Stimulated activated CD8-positive, alpha-beta memory T cell treated with anti-CD3 and anti-CD28 coated beads, Interleukin-12 subunit alpha, Interleukin-12 subunit beta, amount 100 ng/mL, for 1 hour (primary cell): ENCODE measurements around the gene DCAF8L2.
"Not testable (repeated sequence)": the region's sequence is repeated elsewhere in the genome, so short reads cannot be mapped to it uniquely, and the experiment has no call there.

ENCODE experiments used
- DNase-seq: peaks from one replicate; pipeline ENCODE4 v3.0.0-alpha.2; 2020; ENCODE audit warnings: low read depth

The DCAF8L2 gene

DNA sequence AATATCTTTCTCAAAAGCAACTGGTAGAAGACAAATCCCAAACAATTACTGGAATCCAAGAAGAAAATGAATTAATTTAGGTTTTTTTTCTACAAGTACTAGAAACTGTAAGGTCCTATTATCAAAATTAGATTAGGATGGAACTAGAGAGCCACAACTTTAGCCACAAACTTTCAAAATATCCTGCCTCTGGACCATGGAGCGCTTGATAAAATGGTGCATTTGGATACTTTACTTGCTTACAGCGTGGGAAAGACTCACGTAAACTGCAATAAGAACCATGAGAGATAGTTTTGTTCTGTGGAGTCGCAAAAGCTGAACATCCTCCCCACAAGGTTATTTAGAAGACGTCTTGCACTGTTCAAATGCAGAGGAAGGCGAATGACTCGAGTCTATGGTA lies at the start of gene DCAF8L2:
Gene DCAF8L2 (plus strand): TSS at position 301 of the 400 bp plus-strand sequence. CDS start 156,552 bp downstream, outside the sequence.
- DNase-seq: no peak

DNA sequence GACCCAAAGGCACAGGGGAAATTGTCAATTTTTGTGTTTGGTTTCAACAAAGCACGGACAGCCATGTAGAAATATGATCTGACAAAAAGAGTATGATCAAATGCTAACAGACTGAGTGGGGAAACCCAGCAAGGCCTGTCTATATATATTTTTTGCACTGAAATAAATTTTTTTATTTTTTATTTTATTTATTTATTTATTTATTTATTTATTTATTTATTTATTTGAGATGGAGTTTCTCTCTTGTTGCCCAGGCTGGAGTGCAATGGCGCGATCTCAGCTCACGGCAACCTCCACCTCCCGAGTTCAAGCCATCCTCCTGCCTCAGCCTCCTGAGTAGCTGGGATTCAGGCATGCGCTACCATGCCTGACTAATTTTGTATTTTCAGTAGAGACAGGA lies 49.0 kb upstream of the DCAF8L2 start:
- DNase-seq: not testable (repeated sequence)

DNA sequence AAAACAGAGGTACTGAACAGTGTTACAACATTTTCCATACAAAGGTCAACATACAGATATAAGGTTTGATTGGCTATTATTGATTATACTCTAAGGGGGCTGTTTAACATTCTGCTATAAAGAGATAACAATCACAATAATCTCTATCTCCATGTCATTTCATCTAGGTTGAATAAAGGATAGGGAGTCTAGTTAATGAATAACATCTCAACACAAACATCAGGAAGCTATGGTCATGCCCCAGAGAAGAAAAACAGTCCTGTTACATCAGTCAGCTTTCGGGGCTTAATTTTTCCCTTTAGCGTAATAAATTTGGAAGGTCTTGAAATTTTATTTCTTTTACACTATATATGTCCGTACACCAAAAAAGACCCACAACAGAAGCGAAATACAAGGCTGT lies 41.5 kb upstream of the DCAF8L2 start:
- DNase-seq: no peak

DNA sequence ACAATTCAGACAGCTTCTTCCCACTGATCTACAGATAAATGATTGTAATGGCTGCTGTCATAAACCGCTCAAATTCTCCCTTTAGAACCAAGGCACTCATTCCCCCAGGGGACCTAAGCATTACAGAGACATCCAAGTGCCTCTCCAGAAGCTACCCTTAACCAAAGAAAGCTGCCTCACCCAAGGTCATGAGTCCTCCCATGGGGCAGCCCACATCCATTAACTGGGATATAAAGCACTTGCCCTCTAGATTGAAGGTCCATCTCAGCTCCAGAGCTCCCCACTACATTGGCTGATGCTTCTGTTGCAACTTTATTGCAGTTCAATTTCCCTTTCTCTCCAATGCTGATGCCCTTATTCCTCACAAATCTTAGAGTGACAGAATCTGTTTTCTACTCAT lies 40.5 kb upstream of the DCAF8L2 start:
- no peak for DNase-seq

DNA sequence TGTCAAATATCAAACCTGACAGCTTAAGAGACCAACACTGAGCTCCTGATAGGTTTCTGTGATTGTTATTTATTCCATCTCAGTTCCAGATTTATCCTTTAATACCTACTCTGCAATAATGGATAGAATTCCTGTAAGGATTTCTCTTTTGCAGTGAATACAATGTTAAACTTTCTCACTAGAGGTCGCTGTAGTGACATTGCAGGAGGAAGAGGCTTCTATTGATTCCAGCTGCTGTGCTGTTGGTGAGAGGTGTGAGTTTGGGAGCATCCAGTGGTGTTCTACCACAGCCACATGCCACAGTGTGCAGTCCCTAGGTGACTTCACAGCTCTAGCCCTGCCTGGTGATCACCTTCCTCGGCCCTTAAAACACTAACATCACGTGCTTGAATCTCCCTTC lies 34.6 kb upstream of the DCAF8L2 start:
- DNase-seq: no peak

DNA sequence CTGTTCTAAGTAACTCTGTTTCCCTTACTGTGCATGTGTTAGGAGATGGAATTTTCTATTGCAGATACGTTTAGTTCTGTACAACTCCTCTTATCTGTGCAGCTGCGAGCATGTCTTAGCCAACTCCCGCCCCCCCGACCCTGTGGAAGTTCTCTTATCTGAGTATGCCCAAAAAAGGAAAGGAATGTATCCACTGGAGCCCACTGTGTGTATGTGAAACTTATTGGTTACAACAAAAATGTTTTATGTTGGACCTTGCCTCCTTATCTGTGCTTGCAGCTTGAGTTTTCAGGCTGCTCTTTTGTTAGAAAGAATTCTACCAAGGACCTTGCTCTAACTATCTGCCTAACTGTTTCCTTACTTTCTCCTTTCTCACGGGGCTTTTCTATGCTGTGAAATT lies 24.2 kb upstream of the DCAF8L2 start:
- DNase-seq: no peak

DNA sequence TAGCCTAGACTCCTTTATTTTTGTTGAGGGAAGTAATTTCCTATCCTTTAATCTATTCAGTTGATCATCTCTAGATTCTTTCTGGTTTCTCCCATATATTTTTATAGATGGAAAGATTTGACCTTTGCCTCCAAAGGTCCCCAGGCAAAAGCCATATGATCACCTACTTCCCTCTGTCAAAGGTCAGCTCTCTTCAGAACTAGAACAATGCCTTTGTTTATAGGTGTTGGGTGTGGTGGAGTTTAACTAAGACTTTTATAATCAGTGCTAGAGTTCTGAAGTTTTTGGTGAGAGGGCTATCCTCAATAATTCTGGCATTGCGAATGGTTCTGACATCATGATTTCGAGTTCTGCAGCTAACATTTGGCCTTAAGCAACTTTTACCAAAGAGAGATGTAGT lies 19.0 kb upstream of the DCAF8L2 start:
- DNase-seq: no peak

DNA sequence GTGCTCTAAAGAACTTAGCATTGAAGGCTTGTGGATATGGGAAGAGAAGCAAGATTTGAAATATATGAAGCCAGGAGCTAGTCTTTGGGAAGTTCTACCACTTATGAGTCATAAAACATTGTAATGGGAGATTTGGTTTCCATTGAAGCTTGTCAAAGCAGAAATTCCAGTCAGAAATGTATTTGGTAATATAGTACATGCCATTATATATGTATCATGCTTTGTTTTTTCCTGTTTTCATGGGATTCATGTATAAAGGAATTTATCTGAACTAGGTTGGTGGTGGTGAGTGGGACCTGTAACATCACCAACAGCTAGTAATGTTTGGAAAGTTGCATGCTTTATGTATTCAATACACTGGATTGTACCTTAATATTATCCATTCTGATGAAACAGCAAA lies 14.6 kb upstream of the DCAF8L2 start:
- no peak for DNase-seq

DNA sequence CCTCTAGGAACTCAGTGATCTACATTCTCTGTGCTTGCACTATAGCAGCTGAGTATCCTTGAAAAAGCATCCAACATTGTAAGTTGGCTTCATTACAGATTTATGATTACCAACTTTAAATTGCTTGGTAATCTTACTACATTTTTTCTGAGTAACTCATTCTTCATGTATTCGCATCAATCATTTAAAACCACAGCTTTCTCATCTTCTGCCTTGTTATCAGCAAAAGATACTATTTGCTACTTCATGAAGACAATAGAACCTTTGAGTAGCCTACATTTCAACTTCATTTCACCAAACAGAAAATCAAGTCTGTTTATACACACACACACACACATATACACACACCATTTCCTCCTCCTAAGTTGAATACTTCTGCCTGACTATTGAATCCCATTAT lies 6.2 kb upstream of the DCAF8L2 start:
- no peak for DNase-seq

DNA sequence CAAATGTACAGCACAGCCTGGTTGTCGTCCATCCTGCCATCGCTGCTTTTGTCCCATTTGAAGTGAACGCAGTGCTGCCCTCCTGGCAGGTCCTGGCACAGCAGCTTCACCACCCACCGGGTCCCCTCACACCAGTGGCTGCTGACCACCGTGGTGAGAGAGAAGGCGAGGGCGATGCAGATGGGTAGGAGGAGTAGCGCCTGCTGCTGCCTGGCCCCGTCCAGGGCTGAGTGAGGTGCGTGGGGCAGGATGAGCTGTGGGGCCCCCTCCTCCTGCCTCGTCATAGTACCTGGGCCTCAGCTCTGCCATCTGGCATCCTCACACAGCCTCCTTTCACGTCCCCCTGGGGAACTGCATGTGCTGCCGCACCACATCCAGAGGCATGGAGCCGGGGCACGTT lies 1.8 kb downstream of the DCAF8L2 start:
- no peak for DNase-seq

DNA sequence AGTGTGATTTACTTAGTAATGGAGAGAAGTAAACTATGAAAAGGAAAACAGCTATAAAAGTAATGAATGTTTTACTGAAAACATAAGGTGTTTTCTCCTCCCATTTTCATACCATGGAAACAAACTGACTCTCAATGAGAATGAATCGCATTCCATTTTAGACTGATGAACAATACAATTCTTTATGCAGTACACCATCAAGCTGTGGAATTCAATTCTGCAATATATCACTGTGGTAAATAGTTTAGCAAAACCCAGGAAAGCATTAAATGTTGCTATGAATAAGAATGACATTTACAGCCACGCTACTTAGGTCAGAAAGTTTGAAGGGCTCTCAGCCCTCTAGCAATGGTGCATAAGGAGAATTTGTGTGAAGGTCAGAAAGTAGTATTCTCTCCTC lies 7.4 kb downstream of the DCAF8L2 start:
- no peak for DNase-seq

DNA sequence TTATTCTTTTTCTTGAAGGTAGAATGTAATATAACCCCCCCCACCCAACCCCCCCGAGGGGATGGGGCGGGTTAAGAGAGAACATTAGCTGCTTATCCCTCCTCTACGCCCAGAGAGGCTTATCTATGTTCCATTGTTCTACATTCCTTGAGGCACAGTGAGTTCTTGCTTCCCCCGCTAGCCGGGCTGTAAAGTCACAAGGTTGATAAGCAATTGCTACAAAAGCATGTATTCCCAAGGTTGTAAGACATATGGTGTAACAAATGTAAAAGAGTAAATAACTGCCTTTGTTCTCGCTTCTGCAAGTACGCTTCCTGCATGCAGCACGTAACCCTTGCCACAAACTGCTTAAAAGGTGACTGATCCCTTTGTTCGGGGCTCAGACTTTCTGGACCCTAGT lies 8.2 kb downstream of the DCAF8L2 start:
- DNase-seq: no peak

DNA sequence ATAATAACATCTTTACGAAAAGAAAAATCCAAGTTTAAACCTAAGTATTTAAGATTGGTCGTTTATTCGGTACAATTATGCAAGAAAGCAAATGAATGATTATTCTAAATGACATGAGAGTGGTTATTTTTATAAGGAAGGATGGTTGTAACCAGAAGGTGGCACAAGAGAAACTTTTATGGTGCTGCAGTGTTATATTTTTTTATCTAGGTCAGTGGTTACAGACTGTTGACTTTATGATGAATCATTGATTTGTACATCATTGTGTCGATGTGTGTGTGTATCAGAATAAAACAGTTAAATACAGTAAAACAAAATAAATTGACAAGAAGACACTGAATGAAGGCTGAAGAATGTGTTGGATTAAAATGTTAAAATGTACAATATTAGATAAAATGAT lies 9.8 kb downstream of the DCAF8L2 start:
- no peak for DNase-seq

DNA sequence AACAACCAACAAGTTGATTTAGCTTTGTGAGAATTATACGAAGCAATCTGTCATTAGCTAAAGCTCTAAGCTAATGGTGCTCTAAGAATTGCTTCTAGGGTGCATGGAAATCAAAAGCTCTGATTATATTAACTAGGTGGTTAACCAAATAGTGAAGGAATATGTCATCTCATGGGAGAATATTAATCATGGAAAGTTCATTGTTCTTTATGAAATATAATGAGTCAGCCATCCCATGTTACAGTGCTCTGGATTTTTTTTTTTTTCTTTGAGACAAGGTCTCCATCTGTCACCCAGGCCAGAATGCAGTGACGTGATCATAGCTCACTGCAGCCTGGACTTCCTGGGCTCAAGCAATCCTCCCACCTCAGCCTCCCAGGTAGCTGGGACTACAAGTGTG lies 10.5 kb downstream of the DCAF8L2 start:
- no peak for DNase-seq

DNA sequence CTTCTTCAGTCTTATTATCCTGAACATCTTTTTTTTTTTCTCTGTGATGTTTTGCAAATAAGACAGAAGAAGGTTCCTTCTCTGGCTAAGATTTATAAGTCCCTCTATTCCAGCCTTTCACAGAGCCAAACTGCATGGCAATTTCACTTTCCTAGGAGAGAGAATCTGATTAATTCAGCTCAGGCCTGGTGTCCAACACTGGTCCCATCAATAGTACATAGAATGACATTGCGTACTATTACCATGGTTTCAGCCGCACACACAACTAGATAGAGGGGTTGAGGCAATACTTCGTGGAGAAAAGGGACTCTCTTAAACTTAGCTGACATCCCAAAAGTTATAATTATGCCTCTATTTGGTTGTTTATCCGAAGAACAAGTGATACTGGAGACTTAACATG lies 18.5 kb downstream of the DCAF8L2 start:
- no peak for DNase-seq

DNA sequence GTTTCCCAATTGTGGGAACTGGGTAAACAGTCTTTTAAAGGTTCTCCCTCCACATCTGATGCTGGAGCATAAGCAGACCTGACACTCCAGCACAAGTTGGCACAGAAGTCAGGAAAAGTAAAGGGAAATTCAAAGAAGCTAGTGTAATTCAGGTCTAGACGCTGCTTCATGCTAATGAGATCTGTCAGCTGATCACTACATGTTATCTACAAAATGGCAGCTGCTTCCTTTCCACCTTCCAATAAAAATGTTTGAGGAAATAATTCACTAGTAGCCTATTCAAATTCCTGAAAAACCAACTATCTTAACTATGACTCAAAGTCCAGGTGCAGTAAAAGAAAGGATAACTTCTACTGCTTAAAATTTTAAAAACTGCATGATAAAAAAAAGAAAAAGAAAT lies 29.3 kb downstream of the DCAF8L2 start:
- DNase-seq: no peak

DNA sequence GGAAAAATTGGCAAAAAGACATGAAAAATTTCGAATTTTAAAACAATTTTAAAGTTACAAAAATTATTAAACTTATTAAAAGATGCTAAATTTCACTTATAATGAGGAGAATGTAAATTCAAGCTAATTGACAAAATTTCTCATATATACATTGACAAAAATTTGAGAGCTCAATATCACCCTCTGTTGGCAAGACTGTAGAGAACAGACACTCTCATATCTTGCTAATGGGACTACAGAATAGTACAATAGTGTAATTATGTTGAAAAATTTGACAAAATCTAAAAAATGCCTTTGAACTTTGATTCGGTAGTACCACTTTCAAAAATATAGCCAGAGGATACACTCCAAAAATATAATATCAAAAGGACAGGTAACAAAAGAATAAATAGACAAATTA lies 29.8 kb downstream of the DCAF8L2 start:
- DNase-seq: no peak

DNA sequence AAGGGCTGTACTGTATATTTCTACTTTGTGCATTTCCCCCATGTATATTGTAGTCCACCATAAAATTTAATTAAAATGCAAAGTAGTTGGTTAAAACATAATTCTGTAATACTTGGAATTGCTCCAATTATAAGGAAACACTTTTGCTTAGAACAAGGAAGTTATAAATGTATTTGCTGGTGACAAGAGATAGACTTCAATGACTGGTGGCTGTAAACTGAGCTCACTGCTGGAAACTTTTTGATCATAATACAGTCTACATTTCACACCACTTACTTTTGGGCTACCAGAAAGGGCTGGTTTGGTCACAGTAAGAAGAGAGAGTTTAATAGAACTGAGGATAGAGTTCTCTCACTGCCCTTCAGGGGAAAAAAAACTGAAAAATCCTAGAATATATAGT lies 32.7 kb downstream of the DCAF8L2 start:
- no peak for DNase-seq

DNA sequence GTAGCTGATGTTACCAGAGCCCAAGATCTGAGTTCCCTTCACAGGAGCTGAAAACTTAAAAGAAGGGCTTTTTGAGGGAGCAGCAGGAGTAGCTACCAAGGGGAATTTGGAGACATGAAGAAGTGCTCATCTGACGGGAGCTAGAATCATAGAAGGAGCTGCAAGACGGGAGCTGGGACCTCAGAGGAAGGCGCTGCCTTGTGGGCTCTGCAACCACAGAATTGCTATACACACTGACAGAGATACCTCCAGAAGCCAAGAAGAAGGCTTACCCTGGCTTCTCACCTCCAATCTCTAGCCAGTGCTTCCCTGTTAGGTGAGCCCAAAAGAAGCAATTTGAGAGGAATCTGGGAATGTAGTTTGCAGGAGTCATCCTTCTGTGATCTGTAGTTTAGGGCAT lies 35.9 kb downstream of the DCAF8L2 start:
- no peak for DNase-seq

DNA sequence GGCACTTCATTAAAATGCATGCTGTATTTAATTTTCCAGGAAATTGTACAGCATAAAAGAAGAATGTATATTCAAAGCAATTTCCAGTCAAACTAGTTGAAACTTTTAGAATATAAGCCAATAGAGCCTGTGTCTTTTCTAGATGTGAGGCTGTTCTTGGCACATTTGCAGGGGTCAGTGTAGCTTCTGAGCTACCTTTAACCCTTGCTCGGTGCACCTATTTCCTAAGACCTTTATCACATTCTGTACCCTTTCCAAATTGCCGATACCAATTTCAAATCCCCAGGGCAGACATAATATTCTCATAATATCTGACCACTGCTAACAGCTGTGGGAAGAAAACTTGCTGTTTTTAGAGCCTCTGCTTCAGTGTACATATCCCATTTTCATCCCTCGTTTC lies 43.2 kb downstream of the DCAF8L2 start:
- no peak for DNase-seq

DNA sequence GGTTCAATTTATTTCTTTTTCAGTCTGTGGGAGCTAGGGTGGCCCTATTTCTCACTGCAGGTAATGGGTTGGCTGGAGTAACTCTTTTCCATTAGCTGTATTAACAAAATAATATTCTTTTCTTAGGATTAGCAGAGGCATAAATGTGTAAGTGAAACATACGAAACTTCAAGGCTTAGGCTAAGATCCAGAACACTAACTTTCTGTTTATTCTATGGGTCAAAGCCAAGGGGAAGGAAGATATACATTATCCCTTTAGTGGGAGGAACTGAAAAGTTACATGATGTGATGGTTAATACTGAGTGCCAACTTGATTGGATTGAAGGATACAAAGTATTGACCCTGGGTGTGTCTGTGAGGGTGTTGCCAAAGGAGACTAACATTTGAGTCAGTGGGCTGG lies 66.4 kb downstream of the DCAF8L2 start:
- no peak for DNase-seq

DNA sequence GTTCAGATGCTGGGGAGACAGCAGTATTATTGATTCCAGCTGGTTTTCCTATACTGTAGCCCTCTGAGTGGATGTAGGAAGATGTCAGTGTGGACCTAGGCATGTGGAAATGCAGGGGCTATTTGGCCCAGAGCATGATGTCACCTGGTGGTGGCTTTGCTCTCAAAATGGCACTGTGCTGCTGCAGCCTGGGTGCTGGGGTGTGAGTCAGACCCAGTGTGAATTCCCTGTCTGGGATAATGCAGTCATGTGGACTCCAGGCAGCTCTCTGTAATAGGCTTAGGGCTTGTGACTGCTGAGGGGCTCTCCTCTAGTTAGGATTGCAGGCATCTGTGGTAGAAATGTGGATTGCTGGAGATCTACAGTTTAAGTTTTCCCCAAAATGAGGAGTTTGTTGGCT lies 70.7 kb downstream of the DCAF8L2 start:
- DNase-seq: no peak

DNA sequence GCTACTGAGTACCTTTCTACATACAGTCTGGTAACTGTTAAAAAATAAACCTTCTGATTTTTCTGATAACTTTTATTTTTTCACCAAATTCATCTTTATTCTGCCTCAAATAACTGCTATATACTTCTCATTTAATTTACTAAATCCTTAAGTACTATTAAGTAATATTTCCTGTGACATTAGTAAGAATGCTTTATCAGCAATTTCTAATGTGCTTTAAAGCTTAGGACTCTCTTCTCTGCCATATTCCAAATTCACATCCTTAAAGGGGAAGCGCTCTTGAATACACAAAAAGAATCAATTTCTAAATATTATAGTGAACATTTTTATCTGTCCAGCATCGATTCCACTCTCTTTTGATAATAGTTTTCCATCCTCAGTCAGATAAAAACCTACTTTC lies 81.1 kb downstream of the DCAF8L2 start:
- no peak for DNase-seq

DNA sequence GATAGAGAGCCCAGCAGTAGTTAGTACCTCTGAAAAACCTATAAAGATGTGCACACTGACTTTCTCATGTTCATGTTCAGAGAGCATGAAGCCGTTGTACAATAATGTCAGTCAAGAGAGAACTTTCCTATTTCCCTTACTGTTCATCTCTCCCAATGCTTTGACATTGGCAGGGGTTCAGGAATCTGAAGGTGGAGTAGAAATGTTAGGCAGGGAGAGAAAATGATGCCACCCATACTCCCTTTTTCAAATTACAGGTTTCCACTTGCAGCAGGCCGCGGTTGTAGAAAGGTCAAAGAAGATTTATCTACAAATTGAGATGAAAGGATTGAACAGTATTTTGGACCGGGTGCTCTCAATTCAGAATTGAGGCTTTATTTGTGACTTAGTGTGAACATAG lies 84.3 kb downstream of the DCAF8L2 start:
- DNase-seq: no peak

DNA sequence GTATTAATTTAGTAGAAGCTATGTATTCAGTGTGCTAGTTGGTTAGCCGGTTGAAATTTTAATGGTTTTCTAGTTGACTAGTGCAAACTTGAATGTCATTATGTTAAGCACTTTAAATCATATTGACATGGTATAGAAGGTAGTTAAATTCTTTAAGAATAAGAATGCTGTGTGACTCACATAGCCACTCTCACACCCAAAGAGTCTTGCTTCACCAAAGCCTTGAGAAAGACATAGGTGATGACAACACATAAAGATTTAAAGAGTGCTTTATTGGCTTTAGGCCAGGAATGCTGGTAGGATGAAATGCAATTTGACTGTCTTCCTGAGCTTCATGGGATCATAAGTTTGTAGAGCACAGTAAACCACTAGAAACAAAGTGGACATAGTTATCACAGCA lies 85.3 kb downstream of the DCAF8L2 start:
- no peak for DNase-seq
